Karpas-422 (cell line): ENCODE measurements around the gene PTPRG. TPM values are rescaled to one million over a fixed set of nuclear protein-coding genes. Genes with fewer than 3 reads are reported as not detected.

Source experiments
- DNase-seq: peaks from one replicate; pipeline ENCODE4 v3.0.0-alpha.2; 2015
- H2AFZ ChIP-seq: fragments of 200-600 bp; sonication (generic); 2 replicates; pipeline ENCODE4 v1.6.1; 2014; ENCODE audit warnings: antibody characterized with exemption, low read length, mixed read lengths
- H3K27ac ChIP-seq: fragments of 200-600 bp; sonication (generic); 2 replicates; pipeline ENCODE4 v1.5.1; 2014; ENCODE audit warnings: mild to moderate bottlenecking, low read length, moderate library complexity
- H3K27me3 ChIP-seq: fragments of 200-600 bp; sonication (generic); 2 replicates; pipeline ENCODE4 v1.6.1; 2014; ENCODE audit warnings: low read length, mixed read lengths
- H3K36me3 ChIP-seq: fragments of 200-600 bp; sonication (generic); 2 replicates; pipeline ENCODE4 v1.6.1; 2014; ENCODE audit warnings: low read length, mixed read lengths; ENCODE audit not compliant: insufficient read depth
- H3K4me1 ChIP-seq: fragments of 200-600 bp; sonication (generic); 2 replicates; pipeline ENCODE4 v1.6.1; 2014; ENCODE audit warnings: mild to moderate bottlenecking, low read length, mixed read lengths
- H3K4me2 ChIP-seq: fragments of 200-600 bp; sonication (generic); 2 replicates; pipeline ENCODE4 v1.6.1; 2014; ENCODE audit warnings: low read length, low read depth, mild to moderate bottlenecking; ENCODE audit not compliant: poor library complexity, severe bottlenecking
- H3K4me3 ChIP-seq: fragments of 200-600 bp; sonication (generic); 2 replicates; pipeline ENCODE4 v1.5.1; 2014; ENCODE audit warnings: mild to moderate bottlenecking, antibody characterized with exemption, low read length, mixed read lengths
- H3K79me2 ChIP-seq: fragments of 200-600 bp; sonication (generic); 2 replicates; pipeline ENCODE4 v1.6.1; 2014; ENCODE audit warnings: mild to moderate bottlenecking, low read length, mixed read lengths
- H3K9ac ChIP-seq: fragments of 200-600 bp; sonication (generic); 2 replicates; pipeline ENCODE4 v1.6.0; 2014; ENCODE audit warnings: low read length
- H3K9me2 ChIP-seq: fragments of 200-600 bp; sonication (generic), shearing (Covaris generic); replicated peaks from 2 replicates; pipeline ENCODE4 v1.6.0; 2014; ENCODE audit warnings: mild to moderate bottlenecking, low read length, moderate library complexity; ENCODE audit not compliant: insufficient read depth
- H3K9me3 ChIP-seq: fragments of 300-700, 200-600 bp; sonication (generic); 2 replicates; pipeline ENCODE4 v1.6.1; 2014; ENCODE audit warnings: low read length, mixed read lengths
- H4K20me1 ChIP-seq: fragments of 200-600 bp; sonication (generic); 2 replicates; pipeline ENCODE4 v1.6.1; 2014; ENCODE audit warnings: mild to moderate bottlenecking, antibody characterized with exemption, low read length, low read depth; ENCODE audit not compliant: insufficient read depth
- total RNA-seq: library from RNA; depleted of rRNA; stranded (reverse); fragments of >200 nt; shearing (Covaris generic); gene quantifications from 2 replicates; pipeline ENCODE4 v1.2.3, GENCODE V29; 2014; ENCODE audit warnings: low replicate concordance

The PTPRG gene
- total RNA-seq, 1 experiment from 2014 or later = not detected

DNA sequence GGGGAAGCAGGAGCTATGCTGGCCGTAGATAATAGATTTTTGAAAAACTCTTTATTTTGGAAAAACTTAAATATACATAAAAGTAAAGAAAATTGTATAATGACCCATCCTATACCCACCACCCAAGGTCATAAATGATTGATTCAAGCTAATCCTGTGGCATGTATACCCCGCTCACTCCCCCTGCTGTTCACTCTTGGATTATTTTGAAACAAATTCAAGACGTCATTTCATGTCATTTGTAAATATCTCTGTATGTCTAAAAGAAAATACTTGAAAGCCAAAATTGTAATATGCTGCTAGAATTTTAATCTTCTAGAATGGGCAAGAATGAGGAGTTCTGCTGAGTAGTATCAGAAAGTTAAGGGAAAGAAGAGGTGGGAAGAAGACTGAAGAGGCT is 570.2 kb downstream of the PTPRG start:
- H3K27me3 ChIP-seq = no peaks in the 10 kb centered on the region
- H4K20me1 ChIP-seq = no peaks in the 10 kb centered on the region
- H3K4me1 ChIP-seq = no peaks in the 10 kb centered on the region
- H3K9me2 ChIP-seq = no peaks in the 10 kb centered on the region
- H2AFZ ChIP-seq = no peak overlapping the region
- no peaks in the 10 kb centered on the region for H3K9me3 ChIP-seq
- no peaks in the 10 kb centered on the region for H3K36me3 ChIP-seq
- H3K4me3 ChIP-seq = no peak overlapping the region
- DNase-seq = peak; percentile 58
- no peaks in the 10 kb centered on the region for H3K79me2 ChIP-seq
- H3K27ac ChIP-seq = no peak overlapping the region
- H3K4me2 ChIP-seq = no peak overlapping the region
- H3K9ac ChIP-seq = no peak overlapping the region

GRCh38 chr3:62132027-62132602 is 570.7 kb downstream of the PTPRG start:
- no peak for DNase-seq
- no peak overlapping the region for H2AFZ ChIP-seq
- no peaks in the 10 kb centered on the region for H3K36me3 ChIP-seq
- no peaks in the 10 kb centered on the region for H4K20me1 ChIP-seq
- H3K9me2 ChIP-seq = no peaks in the 10 kb centered on the region
- no peaks in the 10 kb centered on the region for H3K9me3 ChIP-seq
- H3K27ac ChIP-seq = no peak overlapping the region
- no peaks in the 10 kb centered on the region for H3K4me1 ChIP-seq
- no peaks in the 10 kb centered on the region for H3K79me2 ChIP-seq
- no peak overlapping the region for H3K9ac ChIP-seq
- no peak overlapping the region for H3K4me2 ChIP-seq
- H3K27me3 ChIP-seq = no peaks in the 10 kb centered on the region
- no peak overlapping the region for H3K4me3 ChIP-seq

- Histone ChIP-seq H3K79me2 (no peaks in the 10 kb centered on the region), H3K27ac (no peak overlapping the region), H2AFZ (no peak overlapping the region), H3K4me3 (no peak overlapping the region), H3K27me3 (no peaks in the 10 kb centered on the region), H3K9me2 (no peaks in the 10 kb centered on the region), H3K4me2 (no peak overlapping the region), H3K36me3 (no peaks in the 10 kb centered on the region), H4K20me1 (no peaks in the 10 kb centered on the region), H3K9me3 (no peaks in the 10 kb centered on the region), H3K4me1 (no peaks in the 10 kb centered on the region), H3K9ac (no peak overlapping the region)
- DNase-seq = no peak
These were observed 571.6 kb downstream of the PTPRG start for GRCh38 chr3:62133015-62133414.

DNA sequence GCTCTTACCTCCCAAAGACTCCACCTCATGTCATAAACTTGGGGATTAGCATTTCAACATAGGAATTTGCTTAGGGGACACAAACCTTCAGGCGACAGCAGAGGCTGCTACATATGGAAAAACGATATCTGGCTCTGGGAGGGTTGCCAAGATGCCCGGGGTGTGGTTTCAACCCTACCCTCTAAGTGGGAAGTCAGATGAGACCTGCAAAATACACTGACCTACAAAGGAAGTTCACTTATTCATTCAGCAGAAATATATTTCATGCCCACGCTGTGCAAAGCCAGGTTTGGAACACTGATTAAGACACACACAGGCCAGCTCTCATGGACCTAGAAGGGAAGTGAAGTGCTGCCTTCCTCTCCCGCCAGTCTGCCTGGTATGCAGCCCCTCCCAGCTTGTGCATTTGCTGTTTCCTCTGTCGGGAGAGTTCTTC is 572.7 kb downstream of the PTPRG start:
- no peak overlapping the region for H3K27ac ChIP-seq
- H3K27me3 ChIP-seq = no peaks in the 10 kb centered on the region
- H3K79me2 ChIP-seq = no peaks in the 10 kb centered on the region
- no peak overlapping the region for H3K4me2 ChIP-seq
- H3K4me3 ChIP-seq = no peak overlapping the region
- no peaks in the 10 kb centered on the region for H4K20me1 ChIP-seq
- no peaks in the 10 kb centered on the region for H3K4me1 ChIP-seq
- no peaks in the 10 kb centered on the region for H3K36me3 ChIP-seq
- H3K9me2 ChIP-seq = no peaks in the 10 kb centered on the region
- no peak for DNase-seq
- no peaks in the 10 kb centered on the region for H3K9me3 ChIP-seq
- H2AFZ ChIP-seq = no peak overlapping the region
- no peak overlapping the region for H3K9ac ChIP-seq

DNA sequence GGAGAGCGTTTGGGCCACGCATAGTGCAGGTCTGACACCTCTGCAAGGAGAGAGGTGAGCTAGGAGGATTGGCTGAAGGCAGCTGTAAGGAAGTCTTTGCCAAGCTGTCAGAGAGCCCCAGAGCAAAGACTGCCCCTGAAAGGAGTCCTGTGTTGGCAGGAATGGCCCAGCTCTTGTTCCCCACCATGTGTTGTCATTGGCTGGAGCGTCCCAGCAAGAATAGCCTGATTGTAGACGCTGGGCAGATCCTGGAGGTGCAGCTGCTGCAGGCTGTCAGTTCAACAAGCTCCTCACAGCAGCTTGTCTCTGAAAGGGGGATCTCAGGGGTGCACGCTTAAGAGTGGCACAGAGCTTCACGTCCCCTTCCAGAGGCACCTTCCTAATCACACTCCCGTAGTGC is 574.4 kb downstream of the PTPRG start:
- Histone ChIP-seq H4K20me1 (no peaks in the 10 kb centered on the region), H2AFZ (no peak overlapping the region), H3K27ac (no peak overlapping the region)

GRCh38 chr3:62139957-62140356 is 578.6 kb downstream of the PTPRG start:
- H4K20me1 ChIP-seq = no peaks in the 10 kb centered on the region
- no peak for DNase-seq
- no peak overlapping the region for H3K9ac ChIP-seq

More for the DNA sequence above, 574.4 kb downstream of the PTPRG start:
- Histone ChIP-seq H3K4me3 (no peak overlapping the region), H3K36me3 (no peaks in the 10 kb centered on the region), H3K9me3 (no peaks in the 10 kb centered on the region), H3K9me2 (no peaks in the 10 kb centered on the region), H3K4me1 (no peaks in the 10 kb centered on the region), H3K4me2 (no peak overlapping the region), H3K9ac (no peak overlapping the region), H3K79me2 (no peaks in the 10 kb centered on the region), H3K27me3 (no peaks in the 10 kb centered on the region)
- DNase-seq = no peak

DNA sequence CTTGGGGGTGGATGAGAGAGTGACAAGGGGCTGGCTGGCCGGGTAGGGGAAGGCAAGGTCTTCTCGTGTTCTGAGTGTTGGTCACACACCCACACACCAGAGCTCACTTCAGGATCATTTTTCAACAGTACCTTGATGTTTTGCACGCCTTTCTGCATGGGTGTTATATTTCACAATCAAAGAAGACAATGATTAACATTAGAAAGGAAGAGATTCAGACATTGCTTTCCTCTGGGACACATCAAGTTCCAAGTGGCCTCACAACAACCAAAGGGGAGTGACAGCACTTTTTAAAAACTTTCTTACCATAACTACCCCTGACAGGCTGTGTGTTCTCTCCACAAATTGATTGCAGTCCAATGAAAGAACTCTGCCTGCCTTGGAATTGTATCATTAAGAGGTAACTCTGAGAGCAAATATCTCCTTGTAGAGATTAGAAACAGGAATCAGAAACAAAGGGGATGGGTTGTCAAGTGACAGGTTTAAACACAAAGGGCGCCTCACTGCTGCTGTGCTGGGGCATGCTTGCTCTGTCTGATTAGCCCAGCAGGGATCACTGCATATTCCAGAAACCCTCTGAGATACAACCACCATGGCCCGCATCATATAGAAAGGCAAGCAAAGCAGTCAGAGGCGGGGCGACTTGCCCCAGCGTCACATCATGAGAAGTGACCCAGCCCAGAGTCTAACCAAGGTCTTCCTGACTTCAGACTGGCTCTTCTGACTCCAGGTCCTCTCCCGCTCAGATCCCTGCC is 581.1 kb downstream of the PTPRG start:
- no peak for DNase-seq
- H3K9me2 ChIP-seq = no peaks in the 10 kb centered on the region

More at GRCh38 chr3:62139957-62140356, 578.6 kb downstream of the PTPRG start:
- H3K27ac ChIP-seq = no peak overlapping the region
- H2AFZ ChIP-seq = no peak overlapping the region
- no peaks in the 10 kb centered on the region for H3K4me1 ChIP-seq
- no peak overlapping the region for H3K4me2 ChIP-seq
- no peaks in the 10 kb centered on the region for H3K9me2 ChIP-seq
- H3K9me3 ChIP-seq = no peaks in the 10 kb centered on the region
- no peaks in the 10 kb centered on the region for H3K27me3 ChIP-seq
- H3K36me3 ChIP-seq = no peaks in the 10 kb centered on the region
- no peak overlapping the region for H3K4me3 ChIP-seq
- no peaks in the 10 kb centered on the region for H3K79me2 ChIP-seq

DNA sequence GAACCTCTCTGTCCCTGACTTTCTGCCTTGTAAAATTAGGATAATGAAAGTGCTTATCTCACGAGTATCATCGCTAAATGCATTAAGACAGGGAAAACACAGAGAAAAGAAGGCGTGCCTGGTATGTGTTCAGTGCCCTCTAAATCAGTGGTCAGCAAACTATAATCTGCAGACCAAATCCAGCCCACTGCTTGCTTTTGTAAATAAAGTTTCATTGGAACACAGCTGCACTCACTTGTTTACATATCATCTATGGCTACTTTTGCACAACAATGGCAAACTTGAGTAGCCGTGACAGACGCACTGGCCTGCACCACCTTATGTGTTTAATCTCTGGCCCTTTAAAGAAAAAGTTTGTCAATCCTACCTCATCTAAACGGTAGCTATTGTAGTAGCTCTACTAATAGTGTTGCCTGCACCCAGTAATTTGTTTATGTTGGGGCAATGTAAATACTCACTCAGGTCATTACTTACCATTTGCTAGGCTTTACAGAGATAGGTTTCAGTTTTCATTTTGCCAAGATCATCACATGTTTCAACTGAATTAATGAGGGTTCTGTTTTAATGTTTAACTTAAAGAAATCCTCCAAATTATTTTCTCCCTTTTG is 582.6 kb downstream of the PTPRG start:
- Histone ChIP-seq H3K27me3 (no peaks in the 10 kb centered on the region), H3K79me2 (no peaks in the 10 kb centered on the region), H3K4me1 (no peaks in the 10 kb centered on the region), H3K27ac (no peak overlapping the region), H4K20me1 (no peaks in the 10 kb centered on the region), H2AFZ (no peak overlapping the region), H3K9me3 (no peaks in the 10 kb centered on the region), H3K4me2 (no peak overlapping the region), H3K4me3 (no peak overlapping the region), H3K9ac (no peak overlapping the region), H3K9me2 (no peaks in the 10 kb centered on the region), H3K36me3 (no peaks in the 10 kb centered on the region)
- DNase-seq = no peak

More for the DNA sequence above, 581.1 kb downstream of the PTPRG start:
- Histone ChIP-seq H3K4me3 (no peak overlapping the region), H3K9ac (no peak overlapping the region), H3K9me3 (no peaks in the 10 kb centered on the region), H3K27me3 (no peaks in the 10 kb centered on the region), H3K4me1 (no peaks in the 10 kb centered on the region), H3K36me3 (no peaks in the 10 kb centered on the region), H3K79me2 (no peaks in the 10 kb centered on the region), H3K4me2 (no peak overlapping the region), H2AFZ (no peak overlapping the region), H3K27ac (no peak overlapping the region), H4K20me1 (no peaks in the 10 kb centered on the region)
